ENCODE data around the gene DCP2.

- TF ChIP-seq CTCF (IDR thresholded peaks at IDR 0.05) (no peak), ZFX (IDR thresholded peaks at IDR 0.05; ENCODE audit: borderline replicate concordance) (no peak)
These were observed 16.3 kb upstream of the DCP2 start for GRCh38 chr5:112960315-112960714.

Data from 22Rv1 (cell line).